HG02588 (cell line): ENCODE data around the gene GTPBP10.

ENCODE experiments used
- ATAC-seq: cut with Tn5 transposase; IDR thresholded peaks from one replicate; pipeline ENCODE4 v1.9.1; 2021; ENCODE audit warnings: mild to moderate bottlenecking, moderate library complexity; ENCODE audit not compliant: unreplicated experiment

GTPBP10 gene

DNA sequence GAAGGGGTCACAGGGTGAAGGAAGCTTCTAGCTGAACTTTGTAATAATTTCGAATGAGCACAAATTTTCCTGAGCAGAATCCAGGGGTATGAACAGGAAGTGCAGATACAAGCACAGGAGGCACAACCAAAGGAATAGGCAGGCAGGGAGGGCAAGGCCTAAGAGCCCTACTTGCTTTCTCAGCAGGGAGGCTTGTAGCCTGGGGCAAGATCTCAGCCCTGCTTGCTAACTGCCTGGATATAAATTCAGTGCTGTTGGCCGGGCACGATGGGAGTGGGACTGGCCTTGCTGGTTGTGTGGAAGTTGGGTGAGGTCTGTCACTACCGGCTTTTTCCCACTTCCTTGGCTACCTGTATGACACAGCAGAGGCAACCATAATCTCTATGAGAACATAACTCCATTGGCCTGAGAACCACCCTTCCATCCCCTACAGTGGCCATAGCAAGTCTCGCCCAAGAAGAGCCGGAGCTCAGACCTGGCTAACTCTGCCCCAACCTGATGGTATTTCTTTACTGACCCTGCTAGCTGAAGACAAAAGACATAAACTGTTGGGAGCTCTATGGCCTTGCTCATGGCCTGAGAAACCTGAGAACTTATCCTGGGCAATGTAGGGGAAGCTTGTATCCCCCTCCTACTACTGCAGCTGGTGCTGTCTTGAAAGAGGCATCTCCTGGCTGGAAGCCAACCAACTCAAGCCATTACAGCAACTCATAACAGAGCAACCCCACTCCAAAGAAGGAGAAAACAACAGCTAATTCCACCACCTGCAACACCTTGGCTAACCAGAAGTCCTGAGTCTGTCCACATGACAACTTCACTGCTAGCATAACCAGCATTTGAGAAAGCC, 84.3 kb downstream of the GTPBP10 start:
- ATAC-seq = no peak

GRCh38 chr7:90432752-90433151, 86.2 kb downstream of the GTPBP10 start:
- ATAC-seq = no peak

- ATAC-seq = no peak
Observed at GRCh38 chr7:90433221-90433620, 86.7 kb downstream of the GTPBP10 start.
